Neutrophil (primary cell): ENCODE measurements around the gene RARS1.
"Not testable (repeated sequence)": the region's sequence is repeated elsewhere in the genome, so short reads cannot be mapped to it uniquely, and the experiment has no call there.

ENCODE experiments used
- H3K27ac ChIP-seq: fragments of 200-600 bp; sonication (generic); 2 replicates; pipeline ENCODE4 v1.5.1; 2016; ENCODE audit warnings: mild to moderate bottlenecking, moderate library complexity
- H3K27me3 ChIP-seq: fragments of 200-600 bp; sonication (generic); 2 replicates; pipeline ENCODE4 v1.6.0; 2016; ENCODE audit warnings: mild to moderate bottlenecking
- H3K36me3 ChIP-seq: fragments of 200-600 bp; sonication (generic); 2 replicates; pipeline ENCODE4 v1.5.1; 2017
- H3K4me1 ChIP-seq, 2 experiments: fragments of 200-600 bp in 1 of 2; sonication (generic) in 1 of 2; 1 replicate in 1 of 2; 2 replicates in 1 of 2; pipeline versions ENCODE4 v1.5.1 to v1.6.1; 2013 to 2016; ENCODE audit warnings: low read depth in 1 of 2, low read length in 1 of 2, mild to moderate bottlenecking in 1 of 2, moderate library complexity in 1 of 2; ENCODE audit not compliant: control insufficient read depth in 1 of 2, insufficient read depth in 1 of 2
- H3K4me3 ChIP-seq, 2 experiments: fragments of 200-600 bp in 1 of 2; sonication (generic) in 1 of 2; 1 replicate in 1 of 2; 2 replicates in 1 of 2; pipeline ENCODE4 v1.5.1; 2013 to 2016; ENCODE audit warnings: low read depth in 1 of 2, low read length in 1 of 2, mild to moderate bottlenecking in 1 of 2, moderate library complexity in 1 of 2
- H3K9me3 ChIP-seq: fragments of 200-600 bp; sonication (generic); 2 replicates; pipeline ENCODE4 v1.5.1; 2016
- CTCF ChIP-seq: fragments of 200-600 bp; sonication (generic); IDR thresholded peaks from 2 replicates; pipeline ENCODE4 v1.5.1; 2016; ENCODE audit warnings: antibody characterized with exemption

The RARS1 gene

GRCh38 chr5:168530621-168531150, 44.4 kb downstream of the RARS1 start:
- Histone ChIP-seq H3K36me3 (no peaks in the 10 kb centered on the region), H3K4me1 (peaks cover 0 to 3% of the 10 kb centered on the region in 2 experiments), H3K9me3 (no peaks in the 10 kb centered on the region), H3K27me3 (peaks cover 79% of the 10 kb centered on the region), H3K27ac (no peak overlapping the region), H3K4me3 (no peak overlapping the region)
- no peak for TF ChIP-seq CTCF

- no peak overlapping the region for H3K4me3 ChIP-seq
- H3K9me3 ChIP-seq: no peaks in the 10 kb centered on the region
- H3K27me3 ChIP-seq: peaks cover 74% of the 10 kb centered on the region
- H3K4me1 ChIP-seq: peaks cover 0 to 3% of the 10 kb centered on the region in 2 experiments
- TF ChIP-seq CTCF: no peak
- H3K36me3 ChIP-seq: no peaks in the 10 kb centered on the region
- H3K27ac ChIP-seq: no peak overlapping the region
These were observed 44.9 kb downstream of the RARS1 start for GRCh38 chr5:168531191-168531590.

GRCh38 chr5:168531987-168532864, 46.0 kb downstream of the RARS1 start:
- H3K27me3 ChIP-seq: peaks cover 65% of the 10 kb centered on the region
- H3K27ac ChIP-seq: no peak overlapping the region
- no peaks in the 10 kb centered on the region for H3K36me3 ChIP-seq
- H3K9me3 ChIP-seq: no peaks in the 10 kb centered on the region
- no peak overlapping the region for H3K4me3 ChIP-seq
- H3K4me1 ChIP-seq: peaks cover 0 to 3% of the 10 kb centered on the region in 2 experiments
- TF ChIP-seq CTCF: no peak

- peaks cover 63% of the 10 kb centered on the region for H3K27me3 ChIP-seq
- not testable (repeated sequence) for H3K27ac ChIP-seq, H3K4me1 ChIP-seq, H3K4me3 ChIP-seq, H3K36me3 ChIP-seq, H3K9me3 ChIP-seq
These were observed 48.1 kb downstream of the RARS1 start for GRCh38 chr5:168534351-168534750.

GRCh38 chr5:168537176-168537575, 50.9 kb downstream of the RARS1 start:
- Histone ChIP-seq H3K4me1 (no peaks in the 10 kb centered on the region), H3K27ac (no peak overlapping the region), H3K4me3 (no peak overlapping the region), H3K9me3 (no peaks in the 10 kb centered on the region), H3K36me3 (no peaks in the 10 kb centered on the region), H3K27me3 (peaks cover 38% of the 10 kb centered on the region)
- TF ChIP-seq CTCF: no peak

- H3K36me3 ChIP-seq: peaks cover 10% of the 10 kb centered on the region
- no peak for TF ChIP-seq CTCF
- H3K9me3 ChIP-seq: no peaks in the 10 kb centered on the region
- no peaks in the 10 kb centered on the region for H3K27me3 ChIP-seq
- H3K27ac ChIP-seq: no peak overlapping the region
- H3K4me1 ChIP-seq: no peaks in the 10 kb centered on the region
- no peak overlapping the region for H3K4me3 ChIP-seq
These were observed 63.3 kb downstream of the RARS1 start for GRCh38 chr5:168549554-168549953.
